Left ventricle myocardium superior (tissue), 1 donor: ENCODE measurements around the gene USP10. TPM values are rescaled to one million over a fixed set of nuclear protein-coding genes. Genes with fewer than 3 reads are reported as not detected.
A peak's percentile ranks its signal among the peaks of the same experiment; 100 is the strongest.

Experiments used
- ATAC-seq: fragments of 200-7000 bp; cut with Tn5 transposase; one replicate; pipeline ENCODE4 v1.9.1; 2020; ENCODE audit warnings: mild to moderate bottlenecking, moderate library complexity
- DNase-seq: peaks from one replicate; pipeline ENCODE4 v3.0.0-alpha.2; 2020
- intact Hi-C: fragments of 100-400 bp; cut with micrococcal nuclease; formaldehyde crosslinking; loops from one replicate; pipeline ENCODE4 v1.11.0; 2022
- long read RNA-seq: library from polyadenylated mRNA; unstranded; transcript quantifications from one replicate; pipeline ENCODE4 v2.0.0, GENCODE V29; 2021
- total RNA-seq: library from RNA; stranded (reverse); fragmentation: NEBNext Ultra II Directional; extraction: Animal tissue kit (Norgen Biotek cat#: 25700); gene quantifications from one replicate; pipeline ENCODE4 v1.2.1, GENCODE V29; 2021
- donor health status: DM: no; HTN: yes; CAD: no; lungs with severe emphysema.

The USP10 gene
- 74.5 TPM for total RNA-seq
- long read RNA-seq, transcript USP10-201 (14 exons, 3,009 nt): major isoform, 39 of 76 reads
- long read RNA-seq, partial matches to known transcripts: 32 of 76 reads
- long read RNA-seq, other reads (novel, unspliced or antisense): 5 of 76 reads

GRCh38 chr16:84699712-84700445 is at the start of gene USP10:
USP10 (plus strand) TSS chr16:84700000; CDS start chr16:84700091, 91 bp downstream.
- DNase-seq: peak; percentile 92
- ATAC-seq: peak; percentile 93
- intact Hi-C loops: no loop called here

GRCh38 chr16:84650062-84650991 is 49.5 kb upstream of the USP10 start:
- DNase-seq (no peak), ATAC-seq (peak; percentile 1)
- intact Hi-C loops: no loop called here

GRCh38 chr16:84652566-84652965 is 47.2 kb upstream of the USP10 start:
- intact Hi-C loops: no loop called here
- ATAC-seq: no peak
- DNase-seq: no peak

- DNase-seq: no peak
- intact Hi-C loops: no loop called here
- ATAC-seq: no peak
Observed at GRCh38 chr16:84654238-84654637, 45.6 kb upstream of the USP10 start.

- no peak for ATAC-seq
- DNase-seq: no peak
- intact Hi-C loops: no loop called here
Observed at GRCh38 chr16:84654998-84655397, 44.8 kb upstream of the USP10 start.

- intact Hi-C loops: no loop called here
- DNase-seq (no peak), ATAC-seq (no peak)
Observed at GRCh38 chr16:84656649-84657048, 43.2 kb upstream of the USP10 start.

- no peak for ATAC-seq
- intact Hi-C loops: no loop called here
- DNase-seq: no peak
Observed at GRCh38 chr16:84657229-84657837, 42.5 kb upstream of the USP10 start.

- ATAC-seq (no peak), DNase-seq (no peak)
- intact Hi-C loops: no loop called here
Observed at GRCh38 chr16:84658690-84659089, 41.1 kb upstream of the USP10 start.

- DNase-seq (no peak), ATAC-seq (no peak)
- intact Hi-C loops: no loop called here
Observed at GRCh38 chr16:84659656-84660300, 40.0 kb upstream of the USP10 start.

GRCh38 chr16:84660973-84661372 is 38.8 kb upstream of the USP10 start:
- intact Hi-C loops: no loop called here
- no peak for DNase-seq
- ATAC-seq: no peak

- intact Hi-C loops: no loop called here
- DNase-seq (no peak), ATAC-seq (no peak)
Observed at GRCh38 chr16:84661418-84662060, 38.3 kb upstream of the USP10 start.

GRCh38 chr16:84662471-84662870 is 37.3 kb upstream of the USP10 start:
- no peak for DNase-seq
- no peak for ATAC-seq
- intact Hi-C loops: no loop called here

GRCh38 chr16:84663433-84664101 is 36.2 kb upstream of the USP10 start:
- intact Hi-C loops: no loop called here
- ATAC-seq (no peak), DNase-seq (no peak)

- intact Hi-C loops: no loop called here
- ATAC-seq (no peak), DNase-seq (no peak)
Observed at GRCh38 chr16:84665359-84665758, 34.4 kb upstream of the USP10 start.

- ATAC-seq: no peak
- no peak for DNase-seq
- intact Hi-C loops: no loop called here
Observed at GRCh38 chr16:84665843-84666242, 34.0 kb upstream of the USP10 start.

- intact Hi-C loops: no loop called here
- DNase-seq (no peak), ATAC-seq (no peak)
Observed at GRCh38 chr16:84667600-84668309, 32.0 kb upstream of the USP10 start.

- intact Hi-C loops: loop anchor here (5.0 kb wide), 1 partner anchor 57 kb away; no protein-coding TSS in a partner anchor
- ATAC-seq (no peak), DNase-seq (no peak)
Observed at GRCh38 chr16:84670063-84670462, 29.7 kb upstream of the USP10 start.
